GM12865 (cell line): Measurements from ENCODE around the gene STRBP.

Experiments
- DNase-seq: peaks from one replicate; pipeline ENCODE4 v3.0.0; 2010; ENCODE audit warnings: low read depth
- H3K4me3 ChIP-seq: 2 replicates; pipeline ENCODE4 v1.5.1; 2011; ENCODE audit warnings: mild to moderate bottlenecking, low read depth, low read length, control low read depth
- CTCF ChIP-seq: IDR thresholded peaks from 2 replicates; pipeline ENCODE4 v1.5.1; 2011; ENCODE audit warnings: low read length, control low read depth, low read depth, inconsistent platforms; ENCODE audit not compliant: insufficient read depth; ENCODE audit errors: missing control alignments

The STRBP gene

GRCh38 chr9:123167474-123167873 is 100.9 kb downstream of the STRBP start:
- TF ChIP-seq CTCF = no peak
- DNase-seq = no peak
- no peak overlapping the region for H3K4me3 ChIP-seq

- H3K4me3 ChIP-seq = no peak overlapping the region
- DNase-seq = no peak
- no peak for TF ChIP-seq CTCF
Measured at GRCh38 chr9:123165813-123166212, 102.6 kb downstream of the STRBP start.

- no peak for TF ChIP-seq CTCF
- H3K4me3 ChIP-seq = no peak overlapping the region
- DNase-seq = peak; percentile 49
Measured at GRCh38 chr9:123164285-123164684, 104.1 kb downstream of the STRBP start.

GRCh38 chr9:123162791-123163345 is 105.5 kb downstream of the STRBP start:
- TF ChIP-seq CTCF = no peak
- H3K4me3 ChIP-seq = no peak overlapping the region
- DNase-seq = no peak

GRCh38 chr9:123162360-123162759 is 106.0 kb downstream of the STRBP start:
- no peak for TF ChIP-seq CTCF
- H3K4me3 ChIP-seq = no peak overlapping the region
- no peak for DNase-seq

GRCh38 chr9:123157221-123157620 is 111.2 kb downstream of the STRBP start:
- TF ChIP-seq CTCF = no peak
- H3K4me3 ChIP-seq = no peak overlapping the region
- no peak for DNase-seq
